Stomach (tissue), 4 donors: ENCODE results near the gene ACYP1.

ENCODE experiments used
- CTCF ChIP-seq, 7 experiments: fragments of 450-650 bp in 4 of 7; fragments of 200-600 bp in 3 of 7; sonication (generic) in 3 of 7; IDR thresholded peaks; one replicate each; pipeline ENCODE4 v1.5.1; 2016 to 2019; ENCODE audit warnings: antibody characterized with exemption in 7 of 7, control low read depth in 2 of 7, mild to moderate bottlenecking in 1 of 7
- EP300 ChIP-seq: sonication (generic); formaldehyde crosslinking; IDR thresholded peaks from one replicate; pipeline ENCODE4 v1.6.1; 2017; ENCODE audit warnings: antibody characterized with exemption

- no peak for TF ChIP-seq CTCF (IDR thresholded peaks at IDR 0.05)
- TF ChIP-seq EP300, result no peak
Measured at GRCh38 chr14:75049731-75050201, 14.1 kb downstream of the ACYP1 start.
